ENCODE results near the gene MEIS2.

Gene MEIS2

DNA sequence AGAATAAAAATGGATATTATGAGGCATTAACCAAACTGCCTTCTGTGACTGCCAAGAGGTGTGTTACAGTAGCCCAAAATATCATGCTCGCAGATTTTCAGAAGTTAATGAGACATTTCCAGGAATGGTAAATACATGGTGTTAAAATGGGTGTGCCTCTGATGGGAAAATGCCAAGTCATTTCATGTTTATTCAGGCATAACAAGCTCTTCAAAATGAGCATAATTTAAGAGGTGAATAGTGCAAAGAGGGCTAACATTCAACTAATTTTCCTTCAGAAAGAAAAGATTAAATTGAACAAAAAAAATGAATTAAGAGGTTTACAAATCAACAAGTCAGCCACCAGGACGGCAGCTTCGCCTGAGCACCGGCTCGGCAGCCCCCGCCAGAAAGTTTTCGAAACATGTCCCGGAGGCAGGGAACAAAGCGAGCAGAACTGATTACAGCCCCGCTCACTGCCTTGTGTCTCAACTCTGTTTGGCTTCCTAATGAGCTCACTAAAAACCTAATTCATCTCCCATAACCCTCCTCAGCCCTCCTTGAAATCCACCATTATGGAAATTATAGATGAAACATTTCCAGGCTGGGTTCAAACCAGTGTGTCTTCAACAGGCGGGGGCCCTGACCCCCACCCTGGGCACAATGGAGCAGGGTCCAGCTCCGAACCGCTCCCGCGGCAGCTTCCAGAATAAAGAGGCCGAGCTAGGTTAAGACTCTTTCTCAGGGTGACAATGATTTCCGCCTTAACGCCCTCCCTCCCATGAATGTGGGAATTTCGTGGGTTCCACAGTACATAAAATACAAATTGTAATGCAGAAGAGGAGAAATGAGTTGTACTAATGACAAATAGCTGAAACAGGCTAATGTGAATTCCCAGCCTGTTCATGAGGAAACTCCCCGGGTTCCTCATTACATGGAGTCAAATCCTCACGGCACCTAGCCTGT lies 43.9 kb downstream of the MEIS2 start:
- TF ChIP-seq TCF12 (IDR thresholded peaks at IDR 0.05; ENCODE audit: low read depth) (no peak), USF1 (IDR thresholded peaks at IDR 0.05) (no peak), TEAD4 (IDR thresholded peaks at IDR 0.05) (no peak), FOXM1 (IDR thresholded peaks at IDR 0.05; ENCODE audit: borderline replicate concordance, low read depth) (no peak), EGR1 (IDR thresholded peaks at IDR 0.05) (no peak), CEBPB (IDR thresholded peaks at IDR 0.05) (no peak)

GRCh38 chr15:37055481-37055880 lies 44.9 kb downstream of the MEIS2 start:
- TF ChIP-seq TCF12 (IDR thresholded peaks at IDR 0.05; ENCODE audit: low read depth) (no peak), TAF1 (IDR thresholded peaks at IDR 0.05; ENCODE audit: low read depth) (no peak), CREB1 (IDR thresholded peaks at IDR 0.05; ENCODE audit: low read depth) (no peak), TEAD4 (IDR thresholded peaks at IDR 0.05) (no peak), NFIC (IDR thresholded peaks at IDR 0.05) (no peak), EP300 (IDR thresholded peaks at IDR 0.05; ENCODE audit: borderline replicate concordance) (no peak), ZBTB7A (IDR thresholded peaks at IDR 0.05; ENCODE audit: low read depth) (no peak), FOXM1 (IDR thresholded peaks at IDR 0.05; ENCODE audit: borderline replicate concordance, low read depth) (no peak), RAD21 (IDR thresholded peaks at IDR 0.05; ENCODE audit: low read depth) (no peak), YY1 (IDR thresholded peaks at IDR 0.05; ENCODE audit: low read depth) (no peak)
- TF ChIP-seq, protein P1, sequence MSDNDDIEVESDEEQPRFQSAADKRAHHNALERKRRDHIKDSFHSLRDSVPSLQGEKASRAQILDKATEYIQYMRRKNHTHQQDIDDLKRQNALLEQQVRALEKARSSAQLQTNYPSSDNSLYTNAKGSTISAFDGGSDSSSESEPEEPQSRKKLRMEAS (IDR thresholded peaks at IDR 0.05): no peak

- TF ChIP-seq TEAD4 (IDR thresholded peaks at IDR 0.05): no peak
- TF ChIP-seq YY1 (IDR thresholded peaks at IDR 0.05; ENCODE audit: low read depth): no peak
- no peak for TF ChIP-seq ZBTB7A (IDR thresholded peaks at IDR 0.05; ENCODE audit: low read depth)
- TF ChIP-seq NFIC (IDR thresholded peaks at IDR 0.05): no peak
- no peak for TF ChIP-seq EP300 (IDR thresholded peaks at IDR 0.05; ENCODE audit: borderline replicate concordance)
- no peak for TF ChIP-seq CEBPB (IDR thresholded peaks at IDR 0.05)
These were observed 46.0 kb downstream of the MEIS2 start for GRCh38 chr15:37054336-37054735.

- TF ChIP-seq RAD21 (IDR thresholded peaks at IDR 0.05; ENCODE audit: low read depth) (no peak), CEBPB (IDR thresholded peaks at IDR 0.05) (no peak), TEAD4 (IDR thresholded peaks at IDR 0.05) (no peak), CREB1 (IDR thresholded peaks at IDR 0.05; ENCODE audit: low read depth) (no peak), FOXM1 (IDR thresholded peaks at IDR 0.05; ENCODE audit: borderline replicate concordance, low read depth) (no peak), ZBTB7A (IDR thresholded peaks at IDR 0.05; ENCODE audit: low read depth) (no peak), NFIC (IDR thresholded peaks at IDR 0.05) (no peak), TCF12 (IDR thresholded peaks at IDR 0.05; ENCODE audit: low read depth) (no peak), EP300 (IDR thresholded peaks at IDR 0.05; ENCODE audit: borderline replicate concordance) (no peak), YY1 (IDR thresholded peaks at IDR 0.05; ENCODE audit: low read depth) (no peak), USF1 (IDR thresholded peaks at IDR 0.05) (no peak), TAF1 (IDR thresholded peaks at IDR 0.05; ENCODE audit: low read depth) (no peak), EGR1 (IDR thresholded peaks at IDR 0.05) (no peak)
- TF ChIP-seq, protein P2, sequence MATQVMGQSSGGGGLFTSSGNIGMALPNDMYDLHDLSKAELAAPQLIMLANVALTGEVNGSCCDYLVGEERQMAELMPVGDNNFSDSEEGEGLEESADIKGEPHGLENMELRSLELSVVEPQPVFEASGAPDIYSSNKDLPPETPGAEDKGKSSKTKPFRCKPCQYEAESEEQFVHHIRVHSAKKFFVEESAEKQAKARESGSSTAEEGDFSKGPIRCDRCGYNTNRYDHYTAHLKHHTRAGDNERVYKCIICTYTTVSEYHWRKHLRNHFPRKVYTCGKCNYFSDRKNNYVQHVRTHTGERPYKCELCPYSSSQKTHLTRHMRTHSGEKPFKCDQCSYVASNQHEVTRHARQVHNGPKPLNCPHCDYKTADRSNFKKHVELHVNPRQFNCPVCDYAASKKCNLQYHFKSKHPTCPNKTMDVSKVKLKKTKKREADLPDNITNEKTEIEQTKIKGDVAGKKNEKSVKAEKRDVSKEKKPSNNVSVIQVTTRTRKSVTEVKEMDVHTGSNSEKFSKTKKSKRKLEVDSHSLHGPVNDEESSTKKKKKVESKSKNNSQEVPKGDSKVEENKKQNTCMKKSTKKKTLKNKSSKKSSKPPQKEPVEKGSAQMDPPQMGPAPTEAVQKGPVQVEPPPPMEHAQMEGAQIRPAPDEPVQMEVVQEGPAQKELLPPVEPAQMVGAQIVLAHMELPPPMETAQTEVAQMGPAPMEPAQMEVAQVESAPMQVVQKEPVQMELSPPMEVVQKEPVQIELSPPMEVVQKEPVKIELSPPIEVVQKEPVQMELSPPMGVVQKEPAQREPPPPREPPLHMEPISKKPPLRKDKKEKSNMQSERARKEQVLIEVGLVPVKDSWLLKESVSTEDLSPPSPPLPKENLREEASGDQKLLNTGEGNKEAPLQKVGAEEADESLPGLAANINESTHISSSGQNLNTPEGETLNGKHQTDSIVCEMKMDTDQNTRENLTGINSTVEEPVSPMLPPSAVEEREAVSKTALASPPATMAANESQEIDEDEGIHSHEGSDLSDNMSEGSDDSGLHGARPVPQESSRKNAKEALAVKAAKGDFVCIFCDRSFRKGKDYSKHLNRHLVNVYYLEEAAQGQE (IDR thresholded peaks at IDR 0.05; ENCODE audit: low read depth): no peak
These were observed 47.2 kb downstream of the MEIS2 start for GRCh38 chr15:37053166-37053565.

DNA sequence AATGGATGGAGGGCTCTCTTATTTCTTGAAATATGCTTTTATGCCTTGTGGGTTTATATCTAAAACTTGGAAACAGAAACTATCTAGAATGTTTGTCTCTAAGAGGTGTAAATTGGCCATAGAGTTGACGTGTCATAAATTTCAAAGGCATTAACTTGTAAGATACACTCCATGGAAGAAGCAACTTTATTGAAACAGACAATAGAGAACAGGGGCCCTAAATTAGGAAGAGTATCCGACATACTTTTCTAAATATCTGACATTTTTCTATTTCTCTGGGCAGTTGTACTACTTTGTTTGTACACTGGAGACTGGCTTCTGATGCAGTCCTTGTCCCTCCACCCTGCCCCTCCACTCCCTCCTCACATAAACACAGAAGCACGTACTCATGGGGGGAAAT lies 50.0 kb downstream of the MEIS2 start:
- TF ChIP-seq ZBTB7A (IDR thresholded peaks at IDR 0.05; ENCODE audit: low read depth): no peak
- no peak for TF ChIP-seq USF1 (IDR thresholded peaks at IDR 0.05)
- no peak for TF ChIP-seq FOXM1 (IDR thresholded peaks at IDR 0.05; ENCODE audit: borderline replicate concordance, low read depth)
- TF ChIP-seq YY1 (IDR thresholded peaks at IDR 0.05; ENCODE audit: low read depth): no peak
- no peak for TF ChIP-seq TAF1 (IDR thresholded peaks at IDR 0.05; ENCODE audit: low read depth)
- TF ChIP-seq TEAD4 (IDR thresholded peaks at IDR 0.05): no peak
- no peak for TF ChIP-seq EGR1 (IDR thresholded peaks at IDR 0.05)
- TF ChIP-seq, protein P2 (IDR thresholded peaks at IDR 0.05; ENCODE audit: low read depth): no peak
- TF ChIP-seq EP300 (IDR thresholded peaks at IDR 0.05; ENCODE audit: borderline replicate concordance): no peak
- no peak for TF ChIP-seq CREB1 (IDR thresholded peaks at IDR 0.05; ENCODE audit: low read depth)
- no peak for TF ChIP-seq CEBPB (IDR thresholded peaks at IDR 0.05)
- no peak for TF ChIP-seq TCF12 (IDR thresholded peaks at IDR 0.05; ENCODE audit: low read depth)
- TF ChIP-seq, protein P1 (IDR thresholded peaks at IDR 0.05): no peak
- no peak for TF ChIP-seq RAD21 (IDR thresholded peaks at IDR 0.05; ENCODE audit: low read depth)

Data from Ishikawa (cell line).